A172 (cell line): ENCODE measurements around the gene ADAMTS18. TPM values are rescaled to one million over a fixed set of nuclear protein-coding genes. Genes with fewer than 3 reads are reported as not detected.

Source experiments
- DNase-seq: peaks from one replicate; pipeline ENCODE4 v3.0.0-alpha.2; 2015; ENCODE audit warnings: low spot score
- total RNA-seq: library from RNA; depleted of rRNA; stranded (reverse); fragments of >200 nt; shearing (Covaris generic); gene quantifications from 2 replicates; pipeline ENCODE4 v1.2.3, GENCODE V29; 2014

Gene ADAMTS18
- total RNA-seq, 1 experiment from 2014 or later = not detected

GRCh38 chr16:77437859-77438258, 3.0 kb upstream of the ADAMTS18 start:
- no peak for DNase-seq

- DNase-seq = no peak
Observed at GRCh38 chr16:77435272-77435820, 512 bp upstream of the ADAMTS18 start.

- DNase-seq = no peak
Observed at GRCh38 chr16:77434022-77434529, 758 bp downstream of the ADAMTS18 start.

GRCh38 chr16:77433146-77433545, 1.7 kb downstream of the ADAMTS18 start:
- DNase-seq = no peak

GRCh38 chr16:77432264-77432663, 2.6 kb downstream of the ADAMTS18 start:
- no peak for DNase-seq

GRCh38 chr16:77430787-77431585, 3.8 kb downstream of the ADAMTS18 start:
- DNase-seq = peak; percentile 13

- DNase-seq = no peak
Observed at GRCh38 chr16:77430360-77430759, 4.5 kb downstream of the ADAMTS18 start.

- DNase-seq = no peak
Observed at GRCh38 chr16:77424871-77425604, 9.8 kb downstream of the ADAMTS18 start.

- DNase-seq = no peak
Observed at GRCh38 chr16:77422196-77422784, 12.5 kb downstream of the ADAMTS18 start.

- DNase-seq = no peak
Observed at GRCh38 chr16:77416939-77417480, 17.8 kb downstream of the ADAMTS18 start.

GRCh38 chr16:77414752-77415231, 20.0 kb downstream of the ADAMTS18 start:
- no peak for DNase-seq

GRCh38 chr16:77410449-77410848, 24.4 kb downstream of the ADAMTS18 start:
- DNase-seq = no peak

- DNase-seq = peak; percentile 70
Observed at GRCh38 chr16:77409311-77409710, 25.5 kb downstream of the ADAMTS18 start.

- DNase-seq = no peak
Observed at GRCh38 chr16:77408607-77409006, 26.2 kb downstream of the ADAMTS18 start.

- DNase-seq = no peak
Observed at GRCh38 chr16:77406680-77407079, 28.2 kb downstream of the ADAMTS18 start.

GRCh38 chr16:77404775-77405174, 30.1 kb downstream of the ADAMTS18 start:
- DNase-seq = no peak

GRCh38 chr16:77403732-77404131, 31.1 kb downstream of the ADAMTS18 start:
- DNase-seq = no peak

GRCh38 chr16:77402672-77403071, 32.2 kb downstream of the ADAMTS18 start:
- DNase-seq = no peak

- no peak for DNase-seq
Observed at GRCh38 chr16:77402118-77402517, 32.7 kb downstream of the ADAMTS18 start.

- DNase-seq = no peak
Observed at GRCh38 chr16:77399546-77399945, 35.3 kb downstream of the ADAMTS18 start.

- no peak for DNase-seq
Observed at GRCh38 chr16:77399066-77399465, 35.8 kb downstream of the ADAMTS18 start.

- no peak for DNase-seq
Observed at GRCh38 chr16:77398495-77398894, 36.3 kb downstream of the ADAMTS18 start.
